HEK293 (cell line): ENCODE results near the gene ITGA3.

Source experiments
- KLF16 ChIP-seq: fragments of 450-650 bp; formaldehyde crosslinking; IDR thresholded peaks from 2 replicates; pipeline ENCODE4 v1.5.1; 2017; ENCODE audit warnings: missing biosample characterization, missing genetic modification characterization
- OVOL3 ChIP-seq: fragments of 450-650 bp; formaldehyde crosslinking; IDR thresholded peaks from 2 replicates; pipeline ENCODE4 v1.5.1; 2016; ENCODE audit warnings: missing biosample characterization, missing genetic modification characterization
- REPIN1 ChIP-seq: fragments of 450-650 bp; formaldehyde crosslinking; IDR thresholded peaks from 2 replicates; pipeline ENCODE4 v1.5.1; 2017; ENCODE audit warnings: missing biosample characterization, missing genetic modification characterization, low read depth
- ZBTB20 ChIP-seq: fragments of 450-650 bp; formaldehyde crosslinking; IDR thresholded peaks from 2 replicates; pipeline ENCODE4 v1.5.1; 2016; ENCODE audit warnings: missing biosample characterization, missing genetic modification characterization
- ZNF274 ChIP-seq, 2 experiments: fragments of 200-500 bp in 1 of 2; fragments of 450-650 bp in 1 of 2; sonication (Bioruptor generic) in 1 of 2; formaldehyde crosslinking in 1 of 2; IDR thresholded peaks; 2 replicates each; pipeline versions ENCODE4 v1.5.1 to v1.6.1; 2014 to 2016; ENCODE audit warnings: borderline replicate concordance in 1 of 2, inconsistent platforms in 1 of 2, low read length in 1 of 2, missing biosample characterization in 1 of 2, missing genetic modification characterization in 1 of 2
- ZNF280C ChIP-seq: fragments of 450-650 bp; formaldehyde crosslinking; IDR thresholded peaks from 2 replicates; pipeline ENCODE4 v1.5.1; 2016; ENCODE audit warnings: missing biosample characterization, missing genetic modification characterization
- ZNF311 ChIP-seq: fragments of 450-650 bp; formaldehyde crosslinking; IDR thresholded peaks from 2 replicates; pipeline ENCODE4 v1.5.1; 2017; ENCODE audit warnings: missing biosample characterization, missing genetic modification characterization, borderline replicate concordance
- ZNF341 ChIP-seq: fragments of 450-650 bp; formaldehyde crosslinking; IDR thresholded peaks from 2 replicates; pipeline ENCODE4; 2016; ENCODE audit warnings: low read depth, missing biosample characterization, missing genetic modification characterization
- ZNF560 ChIP-seq: fragments of 450-650 bp; formaldehyde crosslinking; IDR thresholded peaks from 2 replicates; pipeline ENCODE4 v1.5.1; 2017; ENCODE audit warnings: missing biosample characterization, missing genetic modification characterization, borderline replicate concordance
- ZNF776 ChIP-seq: fragments of 450-650 bp; formaldehyde crosslinking; IDR thresholded peaks from 2 replicates; pipeline ENCODE4 v1.5.0; 2017; ENCODE audit warnings: missing biosample characterization, missing genetic modification characterization, borderline replicate concordance
- ZNF785 ChIP-seq: fragments of 450-650 bp; formaldehyde crosslinking; IDR thresholded peaks from 2 replicates; pipeline ENCODE4 v1.5.1; 2016; ENCODE audit warnings: missing biosample characterization, missing genetic modification characterization
- TF ChIP-seq, protein P1 (sequence below): fragments of 450-650 bp; formaldehyde crosslinking; IDR thresholded peaks from 2 replicates; pipeline ENCODE4 v1.5.1; 2016; ENCODE audit warnings: missing biosample characterization, missing genetic modification characterization
- TF ChIP-seq, protein P2 (sequence below): fragments of 450-650 bp; formaldehyde crosslinking; IDR thresholded peaks from 2 replicates; pipeline ENCODE4 v1.5.1; 2016; ENCODE audit warnings: missing biosample characterization, missing genetic modification characterization
- TF ChIP-seq, protein P3 (sequence below): fragments of 450-650 bp; formaldehyde crosslinking; IDR thresholded peaks from 2 replicates; pipeline ENCODE4 v1.5.1; 2016; ENCODE audit warnings: missing biosample characterization, missing genetic modification characterization

GRCh38 chr17:50020841-50021599 lies 34.9 kb upstream of the ITGA3 start:
- TF ChIP-seq ZNF785 (no peak), OVOL3 (tag by site-specific recombination) (no peak), KLF16 (tag by site-specific recombination) (no peak), ZNF560 (tag by site-specific recombination) (no peak), ZNF311 (tag by site-specific recombination) (no peak), ZNF274 (IDR thresholded peaks at IDR 0.05; ENCODE audit: low read length) (no peak), ZNF274 (tag by site-specific recombination; IDR thresholded peaks at IDR 0.05; ENCODE audit: borderline replicate concordance) (no peak), ZBTB20 (tag by site-specific recombination) (no peak), ZNF341 (tag by site-specific recombination) (no peak), REPIN1 (tag by site-specific recombination) (no peak), ZNF776 (tag by site-specific recombination) (no peak), ZNF280C (tag by site-specific recombination) (no peak)
- TF ChIP-seq, protein P1, sequence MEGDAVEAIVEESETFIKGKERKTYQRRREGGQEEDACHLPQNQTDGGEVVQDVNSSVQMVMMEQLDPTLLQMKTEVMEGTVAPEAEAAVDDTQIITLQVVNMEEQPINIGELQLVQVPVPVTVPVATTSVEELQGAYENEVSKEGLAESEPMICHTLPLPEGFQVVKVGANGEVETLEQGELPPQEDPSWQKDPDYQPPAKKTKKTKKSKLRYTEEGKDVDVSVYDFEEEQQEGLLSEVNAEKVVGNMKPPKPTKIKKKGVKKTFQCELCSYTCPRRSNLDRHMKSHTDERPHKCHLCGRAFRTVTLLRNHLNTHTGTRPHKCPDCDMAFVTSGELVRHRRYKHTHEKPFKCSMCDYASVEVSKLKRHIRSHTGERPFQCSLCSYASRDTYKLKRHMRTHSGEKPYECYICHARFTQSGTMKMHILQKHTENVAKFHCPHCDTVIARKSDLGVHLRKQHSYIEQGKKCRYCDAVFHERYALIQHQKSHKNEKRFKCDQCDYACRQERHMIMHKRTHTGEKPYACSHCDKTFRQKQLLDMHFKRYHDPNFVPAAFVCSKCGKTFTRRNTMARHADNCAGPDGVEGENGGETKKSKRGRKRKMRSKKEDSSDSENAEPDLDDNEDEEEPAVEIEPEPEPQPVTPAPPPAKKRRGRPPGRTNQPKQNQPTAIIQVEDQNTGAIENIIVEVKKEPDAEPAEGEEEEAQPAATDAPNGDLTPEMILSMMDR, result no peak
- TF ChIP-seq, protein P2, sequence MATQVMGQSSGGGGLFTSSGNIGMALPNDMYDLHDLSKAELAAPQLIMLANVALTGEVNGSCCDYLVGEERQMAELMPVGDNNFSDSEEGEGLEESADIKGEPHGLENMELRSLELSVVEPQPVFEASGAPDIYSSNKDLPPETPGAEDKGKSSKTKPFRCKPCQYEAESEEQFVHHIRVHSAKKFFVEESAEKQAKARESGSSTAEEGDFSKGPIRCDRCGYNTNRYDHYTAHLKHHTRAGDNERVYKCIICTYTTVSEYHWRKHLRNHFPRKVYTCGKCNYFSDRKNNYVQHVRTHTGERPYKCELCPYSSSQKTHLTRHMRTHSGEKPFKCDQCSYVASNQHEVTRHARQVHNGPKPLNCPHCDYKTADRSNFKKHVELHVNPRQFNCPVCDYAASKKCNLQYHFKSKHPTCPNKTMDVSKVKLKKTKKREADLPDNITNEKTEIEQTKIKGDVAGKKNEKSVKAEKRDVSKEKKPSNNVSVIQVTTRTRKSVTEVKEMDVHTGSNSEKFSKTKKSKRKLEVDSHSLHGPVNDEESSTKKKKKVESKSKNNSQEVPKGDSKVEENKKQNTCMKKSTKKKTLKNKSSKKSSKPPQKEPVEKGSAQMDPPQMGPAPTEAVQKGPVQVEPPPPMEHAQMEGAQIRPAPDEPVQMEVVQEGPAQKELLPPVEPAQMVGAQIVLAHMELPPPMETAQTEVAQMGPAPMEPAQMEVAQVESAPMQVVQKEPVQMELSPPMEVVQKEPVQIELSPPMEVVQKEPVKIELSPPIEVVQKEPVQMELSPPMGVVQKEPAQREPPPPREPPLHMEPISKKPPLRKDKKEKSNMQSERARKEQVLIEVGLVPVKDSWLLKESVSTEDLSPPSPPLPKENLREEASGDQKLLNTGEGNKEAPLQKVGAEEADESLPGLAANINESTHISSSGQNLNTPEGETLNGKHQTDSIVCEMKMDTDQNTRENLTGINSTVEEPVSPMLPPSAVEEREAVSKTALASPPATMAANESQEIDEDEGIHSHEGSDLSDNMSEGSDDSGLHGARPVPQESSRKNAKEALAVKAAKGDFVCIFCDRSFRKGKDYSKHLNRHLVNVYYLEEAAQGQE, result no peak
- TF ChIP-seq, protein P3, sequence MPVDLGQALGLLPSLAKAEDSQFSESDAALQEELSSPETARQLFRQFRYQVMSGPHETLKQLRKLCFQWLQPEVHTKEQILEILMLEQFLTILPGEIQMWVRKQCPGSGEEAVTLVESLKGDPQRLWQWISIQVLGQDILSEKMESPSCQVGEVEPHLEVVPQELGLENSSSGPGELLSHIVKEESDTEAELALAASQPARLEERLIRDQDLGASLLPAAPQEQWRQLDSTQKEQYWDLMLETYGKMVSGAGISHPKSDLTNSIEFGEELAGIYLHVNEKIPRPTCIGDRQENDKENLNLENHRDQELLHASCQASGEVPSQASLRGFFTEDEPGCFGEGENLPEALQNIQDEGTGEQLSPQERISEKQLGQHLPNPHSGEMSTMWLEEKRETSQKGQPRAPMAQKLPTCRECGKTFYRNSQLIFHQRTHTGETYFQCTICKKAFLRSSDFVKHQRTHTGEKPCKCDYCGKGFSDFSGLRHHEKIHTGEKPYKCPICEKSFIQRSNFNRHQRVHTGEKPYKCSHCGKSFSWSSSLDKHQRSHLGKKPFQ (tag by site-specific recombination), result no peak
